ENCODE results near the gene TMEM205.
A peak's percentile ranks its signal among the peaks of the same experiment; 100 is the strongest.
"Not testable (repeated sequence)": the region's sequence is repeated elsewhere in the genome, so short reads cannot be mapped to it uniquely, and the experiment has no call there.

TMEM205 gene

DNA sequence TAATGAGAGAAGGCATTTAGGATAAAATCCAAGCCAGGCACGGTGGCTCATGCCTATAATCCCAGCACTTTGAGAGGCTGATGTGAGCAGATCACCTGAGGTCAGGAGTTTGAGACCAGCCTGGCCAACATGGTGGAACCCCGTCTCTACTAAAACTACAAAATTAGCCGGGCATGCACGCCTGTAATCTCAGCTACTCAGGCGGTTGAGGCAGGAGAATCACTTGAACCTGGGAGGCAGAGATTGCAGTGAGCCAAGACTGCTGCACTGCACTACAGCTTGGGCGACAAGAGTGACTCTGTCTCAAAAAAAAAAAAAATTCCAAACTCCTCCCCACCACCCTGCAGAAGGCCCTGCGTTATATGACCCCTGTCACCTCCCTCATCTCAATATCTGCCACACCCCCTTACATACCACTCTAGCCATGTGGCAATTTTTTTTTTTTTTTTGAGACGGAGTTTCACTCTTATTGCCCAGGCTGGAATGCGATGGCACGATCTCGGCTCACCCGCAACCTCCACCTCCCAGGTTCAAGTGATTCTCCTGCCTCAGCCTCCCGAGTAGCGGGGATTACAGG is 33.3 kb upstream of the TMEM205 start:
- not testable (repeated sequence) for H3K36me3 ChIP-seq (ENCODE audit: control insufficient read depth, insufficient read depth, low read length); H3K9ac ChIP-seq (ENCODE audit: low read length); H3K27ac ChIP-seq (ENCODE audit: low read depth, low read length); H3K27me3 ChIP-seq (ENCODE audit: control insufficient read depth, insufficient read depth, low read length); H3K4me3 ChIP-seq (ENCODE audit: low read depth, low read length); H3K9me3 ChIP-seq (ENCODE audit: control insufficient read depth, insufficient read depth, low read depth, low read length)
- peaks cover 10% of the 10 kb centered on the region; the same call in 1 of the 2 replicates for H3K4me1 ChIP-seq (ENCODE audit: control insufficient read depth, insufficient read depth, low read length)

DNA sequence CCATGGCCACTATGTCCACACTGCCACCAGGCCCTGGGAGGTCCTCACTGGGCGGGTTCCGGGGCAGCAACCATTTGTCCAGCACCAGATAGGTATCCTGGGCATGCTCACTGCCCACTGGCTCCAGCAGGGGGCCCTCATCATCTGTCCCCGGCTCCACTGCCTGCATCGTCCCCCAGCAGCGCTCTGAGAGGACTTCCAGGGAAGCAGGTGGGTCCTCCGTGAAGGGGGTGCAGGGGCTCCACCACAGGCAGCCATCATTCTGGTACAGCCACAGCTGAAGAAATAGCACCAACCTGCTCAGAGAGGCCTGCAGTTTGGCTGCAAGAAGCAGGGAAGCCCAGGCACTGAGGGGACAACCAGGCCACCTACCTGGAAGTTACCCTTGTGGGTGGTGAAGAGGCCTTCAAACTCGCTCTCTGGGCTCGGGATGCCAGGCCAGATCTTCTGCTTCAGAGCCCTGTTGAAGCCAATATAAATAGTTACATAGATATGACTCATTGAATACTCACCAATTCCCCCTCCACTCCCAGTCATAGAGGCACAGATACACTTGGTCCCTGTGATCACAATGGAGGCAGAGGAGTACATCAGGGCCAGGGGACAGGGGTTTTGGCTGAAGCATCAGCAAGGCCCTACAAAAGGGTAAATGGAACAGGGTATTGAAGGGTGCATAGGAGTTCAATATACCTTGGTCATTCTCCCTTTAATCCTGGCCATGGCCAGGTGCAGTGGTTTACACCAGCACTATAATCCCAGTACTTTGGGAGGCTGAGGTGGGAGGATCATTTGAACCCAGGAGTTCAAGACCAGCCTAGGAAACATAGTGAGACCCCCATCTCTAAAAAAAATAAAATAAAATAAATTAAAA is 32.5 kb upstream of the TMEM205 start:
- Histone ChIP-seq H3K27ac (ENCODE audit: low read depth, low read length) (no peak overlapping the region), H3K9ac (ENCODE audit: low read length) (no peak overlapping the region), H3K27me3 (ENCODE audit: control insufficient read depth, insufficient read depth, low read length) (no peaks in the 10 kb centered on the region), H3K9me3 (ENCODE audit: control insufficient read depth, insufficient read depth, low read depth, low read length) (no peaks in the 10 kb centered on the region), H3K36me3 (ENCODE audit: control insufficient read depth, insufficient read depth, low read length) (no peaks in the 10 kb centered on the region), H3K4me3 (ENCODE audit: low read depth, low read length) (no peak overlapping the region), H3K4me1 (ENCODE audit: control insufficient read depth, insufficient read depth, low read length) (peaks cover 16% of the 10 kb centered on the region)

- Histone ChIP-seq H3K9ac (ENCODE audit: low read length) (no peak overlapping the region), H3K9me3 (ENCODE audit: control insufficient read depth, insufficient read depth, low read depth, low read length) (no peaks in the 10 kb centered on the region), H3K4me1 (ENCODE audit: control insufficient read depth, insufficient read depth, low read length) (peaks cover 16% of the 10 kb centered on the region), H3K27me3 (ENCODE audit: control insufficient read depth, insufficient read depth, low read length) (no peaks in the 10 kb centered on the region), H3K36me3 (ENCODE audit: control insufficient read depth, insufficient read depth, low read length) (no peaks in the 10 kb centered on the region), H3K27ac (ENCODE audit: low read depth, low read length) (no peak overlapping the region), H3K4me3 (ENCODE audit: low read depth, low read length) (no peak overlapping the region)
Measured at GRCh38 chr19:11377756-11378155, 31.7 kb upstream of the TMEM205 start.

DNA sequence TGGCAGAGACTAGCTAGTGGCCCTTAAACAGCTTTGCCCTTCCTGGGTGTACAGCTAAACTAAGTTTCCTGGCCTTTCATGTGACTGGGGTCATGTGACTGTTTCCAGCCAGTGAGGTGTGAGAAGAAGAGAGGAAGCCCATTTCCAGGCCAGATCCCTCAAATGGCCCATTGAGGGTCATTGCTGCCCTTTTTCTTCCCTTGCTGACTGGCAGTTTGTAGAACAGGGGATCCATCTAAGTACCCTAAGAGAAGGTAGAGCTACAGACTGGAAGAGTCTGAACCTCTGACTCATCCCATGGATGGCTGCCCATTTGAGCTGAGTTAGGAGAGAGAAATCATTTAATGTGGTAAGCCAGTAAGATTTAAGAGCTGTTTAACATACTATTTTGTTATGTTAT is 31.2 kb upstream of the TMEM205 start:
- H3K36me3 ChIP-seq (ENCODE audit: control insufficient read depth, insufficient read depth, low read length), result no peaks in the 10 kb centered on the region
- no peak overlapping the region for H3K9ac ChIP-seq (ENCODE audit: low read length)
- H3K27ac ChIP-seq (ENCODE audit: low read depth, low read length), result no peak overlapping the region
- no peaks in the 10 kb centered on the region for H3K27me3 ChIP-seq (ENCODE audit: control insufficient read depth, insufficient read depth, low read length)
- no peaks in the 10 kb centered on the region for H3K9me3 ChIP-seq (ENCODE audit: control insufficient read depth, insufficient read depth, low read depth, low read length)
- no peak overlapping the region for H3K4me3 ChIP-seq (ENCODE audit: low read depth, low read length)
- H3K4me1 ChIP-seq (ENCODE audit: control insufficient read depth, insufficient read depth, low read length), result peaks cover 16% of the 10 kb centered on the region

DNA sequence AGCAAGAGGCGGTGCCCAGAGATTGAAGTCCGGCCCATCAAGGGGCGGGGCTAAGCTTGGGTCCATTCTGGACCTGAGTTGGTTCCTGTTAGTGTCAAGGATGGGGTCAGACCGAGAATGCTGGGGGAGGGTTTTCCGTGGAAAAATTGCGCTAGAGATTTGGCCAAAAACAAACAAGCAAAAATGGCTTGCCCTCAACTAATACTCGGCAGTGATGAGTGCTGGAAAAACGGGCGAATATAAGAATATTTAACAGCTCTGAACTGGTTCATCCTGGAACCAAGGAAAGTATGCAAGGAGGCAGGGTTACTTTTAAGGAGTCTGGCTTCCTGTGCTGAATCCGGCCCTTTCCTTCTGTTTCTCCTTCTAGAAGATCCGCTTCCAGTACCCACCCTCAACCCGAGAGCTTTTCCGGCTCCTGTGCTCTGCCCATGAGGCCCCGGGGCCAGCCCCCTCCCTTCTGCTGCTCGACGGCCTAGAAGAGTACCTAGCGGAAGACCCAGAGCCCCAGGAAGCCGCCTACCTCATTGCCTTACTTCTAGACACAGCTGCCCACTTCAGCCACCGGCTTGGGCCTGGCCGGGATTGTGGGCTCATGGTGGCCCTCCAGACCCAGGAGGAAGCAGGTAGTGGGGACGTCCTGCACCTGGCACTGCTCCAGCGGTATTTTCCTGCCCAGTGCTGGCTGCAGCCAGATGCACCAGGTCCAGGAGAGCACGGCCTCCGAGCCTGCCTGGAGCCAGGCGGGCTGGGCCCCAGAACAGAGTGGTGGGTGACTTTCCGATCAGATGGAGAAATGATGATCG is 29.3 kb upstream of the TMEM205 start:
- H3K36me3 ChIP-seq (ENCODE audit: control insufficient read depth, insufficient read depth, low read length), result no peaks in the 10 kb centered on the region

DNA sequence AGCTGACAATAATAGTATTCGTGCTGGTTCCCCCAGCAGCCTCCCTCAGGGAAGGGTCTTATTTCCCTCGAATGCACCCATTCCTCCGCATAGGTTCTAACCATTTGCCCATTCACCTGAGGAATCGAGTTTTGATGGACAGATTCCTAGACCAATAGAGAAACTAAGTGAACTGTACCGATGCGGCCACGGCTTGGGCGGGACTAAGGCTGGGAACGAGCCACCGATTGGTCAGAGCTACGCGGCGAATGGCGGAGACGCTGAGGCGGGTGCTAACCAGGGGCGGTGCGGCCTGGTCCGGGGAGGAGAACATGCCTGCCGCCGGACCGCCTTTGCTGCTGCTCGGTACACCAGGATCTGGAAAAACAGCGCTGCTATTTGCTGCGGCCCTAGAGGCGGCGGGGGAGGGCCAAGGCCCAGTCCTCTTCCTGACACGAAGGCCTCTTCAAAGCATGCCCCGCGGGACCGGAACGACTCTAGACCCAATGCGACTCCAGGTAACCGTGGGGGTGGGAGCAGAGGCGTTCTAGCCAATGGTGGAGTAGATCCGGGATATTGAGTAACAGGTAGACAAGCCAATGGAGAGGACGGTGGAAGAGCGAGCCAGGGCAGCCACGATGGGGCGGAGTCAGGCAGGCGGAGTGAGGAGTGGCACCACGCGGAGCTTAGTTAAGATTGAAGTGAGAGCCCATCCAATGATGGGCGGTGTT is 28.5 kb upstream of the TMEM205 start, which contains the start of gene SWSAP1:
TSS of gene SWSAP1 (plus strand) at position 234 of the 710 bp plus-strand sequence. CDS start at position 249, 15 bp downstream.
- peak within 1 kb of the TSS; percentile 78 for H3K4me3 ChIP-seq (ENCODE audit: low read depth, low read length)
- no peaks in the 10 kb centered on the region for H3K36me3 ChIP-seq (ENCODE audit: control insufficient read depth, insufficient read depth, low read length)
- H3K27me3 ChIP-seq (ENCODE audit: control insufficient read depth, insufficient read depth, low read length), result no peaks in the 10 kb centered on the region
- H3K4me1 ChIP-seq (ENCODE audit: control insufficient read depth, insufficient read depth, low read length), result peaks cover 10% of the 10 kb centered on the region
- peak within 1 kb of the TSS; percentile 75 for H3K27ac ChIP-seq (ENCODE audit: low read depth, low read length)
- no peaks in the 10 kb centered on the region for H3K9me3 ChIP-seq (ENCODE audit: control insufficient read depth, insufficient read depth, low read depth, low read length)
- peak within 1 kb of the TSS; percentile 90 for H3K9ac ChIP-seq (ENCODE audit: low read length)

More for the DNA sequence above, 29.3 kb upstream of the TMEM205 start:
- Histone ChIP-seq H3K4me3 (ENCODE audit: low read depth, low read length) (peak overlapping the region; percentile 78), H3K4me1 (ENCODE audit: control insufficient read depth, insufficient read depth, low read length) (peaks cover 13% of the 10 kb centered on the region), H3K9ac (ENCODE audit: low read length) (peak overlapping the region; percentile 41), H3K9me3 (ENCODE audit: control insufficient read depth, insufficient read depth, low read depth, low read length) (no peaks in the 10 kb centered on the region), H3K27ac (ENCODE audit: low read depth, low read length) (peak overlapping the region; percentile 44; the same call in 1 of the 2 replicates), H3K27me3 (ENCODE audit: control insufficient read depth, insufficient read depth, low read length) (no peaks in the 10 kb centered on the region)

DNA sequence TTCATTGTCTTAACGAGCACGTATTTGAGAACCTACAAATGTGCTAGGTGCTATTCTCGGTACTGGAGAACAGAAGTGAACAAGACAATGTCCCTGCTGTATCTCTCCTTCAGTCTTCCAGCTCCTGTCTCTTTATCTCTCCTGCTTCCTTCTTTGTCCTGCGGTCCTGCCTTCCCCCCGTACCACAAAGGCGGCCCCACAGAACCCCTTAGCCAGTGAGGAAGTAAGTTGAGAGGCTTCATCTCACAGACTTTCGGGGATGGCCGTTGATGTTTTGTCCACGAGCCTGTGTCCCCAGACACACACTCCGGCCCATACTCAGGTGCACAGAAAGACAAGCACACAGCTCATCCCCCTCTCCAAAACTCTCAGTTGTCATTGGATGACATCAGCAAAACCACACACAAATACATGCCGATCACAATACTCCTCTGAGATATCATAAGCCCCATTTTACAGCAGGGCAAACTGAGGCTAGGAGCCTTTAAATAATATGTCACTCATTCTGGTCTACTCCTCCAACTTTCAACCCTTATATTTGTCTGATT is 27.9 kb upstream of the TMEM205 start:
- H3K27ac ChIP-seq (ENCODE audit: low read depth, low read length), result no peak overlapping the region

GRCh38 chr19:11373166-11373884 is 27.3 kb upstream of the TMEM205 start:
- Histone ChIP-seq H3K4me1 (ENCODE audit: control insufficient read depth, insufficient read depth, low read length) (peaks cover 10% of the 10 kb centered on the region), H3K9me3 (ENCODE audit: control insufficient read depth, insufficient read depth, low read depth, low read length) (no peaks in the 10 kb centered on the region), H3K9ac (ENCODE audit: low read length) (no peak overlapping the region), H3K27ac (ENCODE audit: low read depth, low read length) (no peak overlapping the region), H3K27me3 (ENCODE audit: control insufficient read depth, insufficient read depth, low read length) (no peaks in the 10 kb centered on the region), H3K4me3 (ENCODE audit: low read depth, low read length) (peak overlapping the region; percentile 78; the same call in 1 of the 2 replicates), H3K36me3 (ENCODE audit: control insufficient read depth, insufficient read depth, low read length) (no peaks in the 10 kb centered on the region; the same call in 1 of the 2 replicates)

More for the DNA sequence above, 27.9 kb upstream of the TMEM205 start:
- H3K9ac ChIP-seq (ENCODE audit: low read length), result no peak overlapping the region
- H3K36me3 ChIP-seq (ENCODE audit: control insufficient read depth, insufficient read depth, low read length), result no peaks in the 10 kb centered on the region; the same call in 1 of the 2 replicates
- H3K9me3 ChIP-seq (ENCODE audit: control insufficient read depth, insufficient read depth, low read depth, low read length), result no peaks in the 10 kb centered on the region
- peak overlapping the region; percentile 78 for H3K4me3 ChIP-seq (ENCODE audit: low read depth, low read length)
- no peaks in the 10 kb centered on the region for H3K27me3 ChIP-seq (ENCODE audit: control insufficient read depth, insufficient read depth, low read length)
- H3K4me1 ChIP-seq (ENCODE audit: control insufficient read depth, insufficient read depth, low read length), result peaks cover 10% of the 10 kb centered on the region

DNA sequence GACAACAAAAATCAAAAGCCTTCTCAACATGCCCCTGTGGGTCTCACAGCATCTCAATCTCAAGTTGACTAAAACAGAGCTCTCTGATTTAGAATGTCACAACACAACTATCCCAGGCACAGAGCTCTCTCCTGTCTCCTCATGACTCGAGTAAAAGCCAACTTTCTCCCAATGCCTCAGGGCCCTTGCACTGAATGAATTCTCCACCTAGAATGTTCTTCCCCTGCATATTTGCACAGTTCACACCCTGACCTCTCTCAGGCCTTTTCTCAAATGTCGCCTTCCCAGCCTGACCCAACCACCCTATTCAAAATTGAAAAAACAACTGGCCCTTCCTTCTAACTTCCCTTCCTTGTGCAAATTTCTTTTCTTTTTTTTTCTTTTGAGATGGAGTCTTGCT is 24.7 kb upstream of the TMEM205 start:
- H3K4me3 ChIP-seq (ENCODE audit: low read depth, low read length), result no peak overlapping the region
- H3K4me1 ChIP-seq (ENCODE audit: control insufficient read depth, insufficient read depth, low read length), result peaks cover 9% of the 10 kb centered on the region
- H3K36me3 ChIP-seq (ENCODE audit: control insufficient read depth, insufficient read depth, low read length), result peaks cover 5% of the 10 kb centered on the region
- H3K27ac ChIP-seq (ENCODE audit: low read depth, low read length), result no peak overlapping the region
- H3K27me3 ChIP-seq (ENCODE audit: control insufficient read depth, insufficient read depth, low read length), result no peaks in the 10 kb centered on the region
- no peak overlapping the region for H3K9ac ChIP-seq (ENCODE audit: low read length)
- H3K9me3 ChIP-seq (ENCODE audit: control insufficient read depth, insufficient read depth, low read depth, low read length), result no peaks in the 10 kb centered on the region

GRCh38 chr19:11367528-11367927 is 21.5 kb upstream of the TMEM205 start:
- H3K27ac ChIP-seq (ENCODE audit: low read depth, low read length), result no peak overlapping the region
- H3K4me3 ChIP-seq (ENCODE audit: low read depth, low read length), result no peak overlapping the region
- H3K36me3 ChIP-seq (ENCODE audit: control insufficient read depth, insufficient read depth, low read length), result peaks cover 5% of the 10 kb centered on the region
- H3K9me3 ChIP-seq (ENCODE audit: control insufficient read depth, insufficient read depth, low read depth, low read length), result no peaks in the 10 kb centered on the region
- 0 out of 2 replicates have a peak, but pooled peaks cover 2% of the 10 kb centered on the region for H3K4me1 ChIP-seq (ENCODE audit: control insufficient read depth, insufficient read depth, low read length)
- no peaks in the 10 kb centered on the region for H3K27me3 ChIP-seq (ENCODE audit: control insufficient read depth, insufficient read depth, low read length)
- no peak overlapping the region for H3K9ac ChIP-seq (ENCODE audit: low read length)
